A204.1 (cell line): Measurements from ENCODE around the gene ABCC1.
A peak's percentile ranks its signal among the peaks of the same experiment; 100 is the strongest.
"Not testable (repeated sequence)": the region's sequence is repeated elsewhere in the genome, so short reads cannot be mapped to it uniquely, and the experiment has no call there.

Source experiments
- FAIRE-seq: peaks from 2 replicates; lab custom pipeline; 2012; peaks lifted over from hg19 to GRCh38; lab: Jason Lieb, UNC

Gene ABCC1

GRCh38 chr16:15949210-15950160, at the start of gene ABCC1:
TSS of gene ABCC1 (plus strand) at chr16:15949616. CDS start at chr16:15949752, 136 bp downstream.
- FAIRE-seq = no peak

- FAIRE-seq = no peak
Measured at GRCh38 chr16:15900357-15900756, 49.1 kb upstream of the ABCC1 start.

DNA sequence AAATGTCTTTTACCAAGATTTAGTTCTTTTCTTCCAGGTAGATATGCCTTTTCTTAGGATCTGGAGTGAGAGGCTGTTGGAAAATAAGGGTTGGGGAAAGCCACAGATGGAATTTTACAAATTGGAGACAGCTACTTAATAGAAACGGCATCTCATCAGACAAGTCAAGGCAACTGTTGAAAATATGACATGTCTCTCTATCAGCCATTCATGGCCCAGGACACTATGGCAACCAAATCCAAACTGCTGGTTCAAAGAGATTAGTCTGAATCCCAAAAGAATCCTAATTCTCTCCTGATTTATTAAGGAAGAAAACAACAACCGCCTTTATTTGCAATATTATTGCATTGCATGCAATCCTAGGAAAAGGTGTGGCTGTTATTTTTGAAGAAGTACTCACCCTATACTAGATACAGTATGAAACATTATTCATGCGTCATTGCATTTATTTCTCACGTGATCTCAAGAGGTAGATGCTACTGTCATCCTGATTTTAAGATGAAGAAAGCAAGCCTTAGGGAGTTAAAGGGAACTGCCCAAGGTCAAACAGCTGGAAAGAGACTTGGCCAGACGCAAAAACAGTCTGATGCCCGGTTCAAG, 48.4 kb upstream of the ABCC1 start:
- FAIRE-seq = no peak

GRCh38 chr16:15903960-15904359, 45.5 kb upstream of the ABCC1 start:
- peak; percentile 49 for FAIRE-seq

- FAIRE-seq = no peak
Measured at GRCh38 chr16:15906439-15906838, 43.0 kb upstream of the ABCC1 start.

DNA sequence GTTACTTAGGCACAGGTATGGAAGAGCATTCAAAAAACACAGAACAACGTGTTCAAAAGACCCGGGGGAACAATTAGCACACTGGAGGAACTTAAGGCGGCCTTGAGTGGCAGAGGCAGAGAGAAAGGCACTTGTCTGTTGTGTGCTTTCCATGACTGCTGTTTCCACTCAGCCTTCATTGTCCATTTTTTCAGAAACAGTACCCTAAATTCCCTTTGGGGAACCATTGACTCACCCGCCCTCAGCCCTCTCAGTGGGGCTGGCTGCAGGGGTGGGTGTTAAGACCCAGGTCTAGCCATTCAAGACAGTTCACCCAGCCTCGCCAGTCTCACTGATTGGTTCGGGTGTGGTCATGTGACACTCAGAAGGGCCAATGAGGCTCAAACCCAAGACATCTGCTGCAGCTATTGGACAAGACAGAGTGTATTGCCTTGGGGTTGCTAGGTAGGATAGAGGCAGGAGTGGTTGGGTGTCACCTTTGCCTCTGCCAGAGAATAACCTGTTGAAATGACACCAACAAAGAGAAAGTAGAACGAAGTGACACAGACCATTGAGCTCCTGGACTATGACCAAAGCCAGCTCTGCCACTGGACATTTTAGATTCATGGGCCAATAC, 41.4 kb upstream of the ABCC1 start:
- no peak for FAIRE-seq

DNA sequence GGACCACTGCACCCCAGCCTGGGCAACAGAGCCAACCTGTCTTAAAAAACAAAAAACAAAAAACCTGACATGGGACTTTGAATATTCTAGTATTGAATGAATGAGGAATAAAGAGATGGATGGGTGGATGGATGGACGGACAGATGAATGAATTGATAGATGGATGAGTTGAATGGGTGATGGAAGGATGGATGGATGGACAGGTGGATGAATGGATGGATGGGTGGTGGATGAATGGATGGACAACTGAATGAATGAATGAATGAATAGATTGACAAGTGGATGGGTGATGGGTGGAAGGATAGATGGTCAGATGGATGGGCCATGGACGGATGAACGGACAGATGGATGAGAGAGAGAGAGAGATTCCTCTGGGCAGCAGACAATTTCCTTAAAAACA, 38.2 kb upstream of the ABCC1 start:
- FAIRE-seq = no peak

- no peak for FAIRE-seq
Measured at GRCh38 chr16:15913046-15913698, 36.2 kb upstream of the ABCC1 start.

GRCh38 chr16:15915555-15916081, 33.8 kb upstream of the ABCC1 start:
- no peak for FAIRE-seq

DNA sequence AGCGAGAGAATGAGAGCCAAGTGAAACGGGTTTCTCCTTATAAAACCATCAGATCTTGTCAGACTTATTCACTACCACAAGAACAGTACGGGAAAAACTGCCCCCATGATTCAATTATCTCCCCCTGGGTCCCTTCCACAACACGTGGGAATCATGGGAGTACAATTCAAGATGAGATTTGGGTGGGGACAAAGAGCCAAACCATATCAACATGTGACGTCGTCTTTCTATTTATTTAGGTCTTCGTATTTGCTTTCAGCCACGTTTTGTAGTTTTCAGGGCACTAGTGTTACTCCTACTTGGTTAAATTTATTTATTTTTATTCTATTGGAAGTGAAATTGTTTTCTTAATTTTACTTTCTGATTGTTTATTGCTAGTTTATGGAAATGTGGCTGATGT, 33.1 kb upstream of the ABCC1 start:
- FAIRE-seq = no peak

DNA sequence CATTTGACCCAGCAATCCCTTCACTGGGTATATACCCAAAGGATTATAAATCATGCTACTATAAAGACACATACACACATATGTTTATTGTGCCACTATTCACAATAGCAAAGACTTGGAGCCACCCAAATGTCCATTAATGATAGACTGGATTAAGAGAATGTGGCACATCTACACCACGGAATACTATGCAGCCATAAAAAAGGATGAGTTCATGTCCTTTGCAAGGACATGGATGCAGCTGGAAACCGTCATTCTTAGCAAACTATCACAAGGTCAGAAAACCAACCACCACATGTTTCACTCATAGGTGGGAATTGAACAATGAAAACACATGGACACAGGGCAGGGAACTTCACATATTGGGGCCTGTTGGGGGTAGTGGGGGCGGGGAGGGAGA, 31.1 kb upstream of the ABCC1 start:
- not testable (repeated sequence) for FAIRE-seq

DNA sequence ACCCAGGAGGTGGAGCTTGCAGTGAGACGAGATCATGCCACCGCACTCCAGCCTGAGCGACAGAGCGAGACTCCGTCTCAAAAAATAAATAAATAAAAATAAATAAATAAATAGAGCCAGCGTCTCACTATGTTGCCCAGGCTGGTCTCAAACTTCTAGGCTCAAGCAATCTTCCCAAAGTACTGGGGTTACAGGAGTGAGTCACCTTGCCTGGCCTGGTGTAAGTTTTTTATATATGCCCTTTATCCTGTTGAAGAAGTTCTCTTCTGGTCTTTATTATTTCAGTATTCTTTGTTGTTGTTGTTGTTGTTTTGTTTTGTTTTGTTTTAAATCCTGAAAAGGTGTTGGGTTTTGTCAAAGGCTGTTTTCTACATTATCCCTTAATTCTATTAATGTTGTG, 30.1 kb upstream of the ABCC1 start:
- no peak for FAIRE-seq

- FAIRE-seq = no peak
Measured at GRCh38 chr16:15924996-15925395, 24.4 kb upstream of the ABCC1 start.

GRCh38 chr16:15925631-15926030, 23.8 kb upstream of the ABCC1 start:
- no peak for FAIRE-seq

DNA sequence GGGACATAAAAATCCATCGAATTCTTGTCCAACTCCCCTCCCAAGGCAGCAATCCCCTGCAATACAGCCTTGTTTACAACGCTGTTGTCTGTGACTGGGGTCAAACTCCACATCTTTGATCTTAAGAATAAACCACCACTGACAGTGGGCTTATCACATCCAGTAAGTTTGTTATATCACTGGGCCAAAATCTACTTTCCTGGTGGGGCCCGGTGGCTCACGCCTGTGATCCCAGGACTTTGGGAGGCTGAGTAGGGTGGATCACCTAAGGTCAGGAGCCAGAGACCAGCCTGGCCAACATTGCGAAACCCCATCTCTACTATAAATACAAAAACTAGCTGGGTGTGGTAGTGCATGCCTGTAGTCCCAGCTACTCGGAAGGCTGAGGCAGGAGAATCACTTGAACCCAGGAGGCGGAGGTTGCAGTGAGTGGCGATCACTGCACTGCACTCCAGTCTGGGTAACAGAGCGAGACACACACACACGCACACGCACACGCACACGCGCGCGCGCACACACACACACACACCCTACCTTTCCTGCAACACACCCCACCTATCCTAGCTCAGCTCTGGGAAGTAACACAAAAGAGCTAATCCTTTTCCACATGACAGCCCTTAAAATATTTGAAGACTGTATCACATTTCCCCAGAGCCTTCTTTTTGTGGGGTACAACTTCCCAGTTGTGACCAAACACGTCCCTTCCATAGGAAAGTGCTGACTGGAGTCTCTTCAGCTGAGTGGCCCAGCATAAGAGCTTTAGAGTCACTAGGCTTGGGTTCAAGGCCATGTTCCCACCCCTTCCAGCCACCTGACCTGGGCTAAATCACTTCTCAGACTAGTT, 20.9 kb upstream of the ABCC1 start:
- FAIRE-seq = no peak

GRCh38 chr16:15932939-15933338, 16.5 kb upstream of the ABCC1 start:
- no peak for FAIRE-seq

- FAIRE-seq = no peak
Measured at GRCh38 chr16:15933781-15934180, 15.6 kb upstream of the ABCC1 start.

- FAIRE-seq = no peak
Measured at GRCh38 chr16:15934991-15935390, 14.4 kb upstream of the ABCC1 start.

GRCh38 chr16:15936809-15937208, 12.6 kb upstream of the ABCC1 start:
- not testable (repeated sequence) for FAIRE-seq

- no peak for FAIRE-seq
Measured at GRCh38 chr16:15942931-15943690, 6.3 kb upstream of the ABCC1 start.
